Activated naive CD4-positive, alpha-beta T cell treated with anti-CD3 and anti-CD28 coated beads, Interleukin-2, amount 10 ng/mL, durations not matched to agents 7 days and 5 days (primary cell): ENCODE data around the gene NT5C1A.
A peak's percentile ranks its signal among the peaks of the same experiment; 100 is the strongest.

Experiments used
- CTCF ChIA-PET: fragments of 350-600 bp; sonication (Branson Sonifier 250); formaldehyde crosslinking; loops from one replicate; lab custom pipeline; 2021; ENCODE audit warnings: antibody characterized with exemption; lab: Charles Lee
- DNase-seq: peaks from one replicate; pipeline ENCODE4 v3.0.0-alpha.2; 2020
- H3K27ac Mint-ChIP-seq: one replicate; pipeline ENCODE4 v1.8.0; 2021; ENCODE audit warnings: mild to moderate bottlenecking, moderate library complexity, mixed read lengths
- H3K27me3 Mint-ChIP-seq: one replicate; pipeline ENCODE4 v1.8.0; 2021; ENCODE audit warnings: mild to moderate bottlenecking, mixed read lengths
- H3K36me3 Mint-ChIP-seq: one replicate; pipeline ENCODE4 v1.8.0; 2021; ENCODE audit warnings: mixed read lengths
- H3K4me1 Mint-ChIP-seq: one replicate; pipeline ENCODE4 v1.8.0; 2021; ENCODE audit warnings: mixed read lengths
- H3K4me3 Mint-ChIP-seq: one replicate; pipeline ENCODE4 v1.8.0; 2021; ENCODE audit warnings: mild to moderate bottlenecking, moderate library complexity, mixed read lengths
- H3K9me3 Mint-ChIP-seq: one replicate; pipeline ENCODE4 v1.8.0; 2021; ENCODE audit warnings: mixed read lengths

Gene NT5C1A

GRCh38 chr1:39696448-39696847 lies 24.5 kb upstream of the NT5C1A start:
- no peaks in the 10 kb centered on the region for H3K36me3 Mint-ChIP-seq

DNA sequence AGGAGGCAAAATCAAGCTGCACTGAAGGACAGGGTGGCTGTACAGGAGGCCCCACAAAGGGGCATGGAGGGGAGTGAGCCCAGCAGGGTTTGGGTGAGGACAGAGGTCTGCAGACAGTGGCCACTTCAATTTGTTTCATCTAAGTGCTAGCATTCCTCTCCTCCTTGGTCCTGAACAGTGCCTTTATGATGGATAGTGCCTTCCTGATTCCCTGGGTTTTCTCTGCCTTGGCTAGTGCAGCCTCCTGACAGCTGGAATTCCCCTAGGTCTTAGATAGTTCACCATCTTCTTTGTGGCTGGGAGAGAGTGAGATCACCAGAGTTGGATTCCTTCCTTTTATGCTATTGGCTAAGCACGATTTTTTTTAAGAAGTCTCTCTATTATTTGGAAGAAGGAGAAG lies 23.1 kb upstream of the NT5C1A start:
- Mint-ChIP-seq H3K4me3 (no peak overlapping the region), H3K27ac (no peak overlapping the region), H3K4me1 (peaks cover 26% of the 10 kb centered on the region), H3K36me3 (no peaks in the 10 kb centered on the region), H3K9me3 (no peaks in the 10 kb centered on the region), H3K27me3 (peaks cover 82% of the 10 kb centered on the region)
- CTCF ChIA-PET: interaction anchor here (5.8 kb wide), 1 partner anchor 37 kb away, joined by 18 read pairs; no protein-coding TSS in a partner anchor
- no peak for DNase-seq

More at GRCh38 chr1:39696448-39696847, 24.5 kb upstream of the NT5C1A start:
- no peak overlapping the region for H3K4me3 Mint-ChIP-seq
- H3K4me1 Mint-ChIP-seq: peaks cover 13% of the 10 kb centered on the region
- DNase-seq: no peak
- H3K9me3 Mint-ChIP-seq: no peaks in the 10 kb centered on the region
- CTCF ChIA-PET: interaction anchor here (1.9 kb wide), 1 partner anchor 24 kb away, joined by 5 read pairs; no protein-coding TSS in a partner anchor
- H3K27me3 Mint-ChIP-seq: peaks cover 77% of the 10 kb centered on the region
- H3K27ac Mint-ChIP-seq: no peak overlapping the region

DNA sequence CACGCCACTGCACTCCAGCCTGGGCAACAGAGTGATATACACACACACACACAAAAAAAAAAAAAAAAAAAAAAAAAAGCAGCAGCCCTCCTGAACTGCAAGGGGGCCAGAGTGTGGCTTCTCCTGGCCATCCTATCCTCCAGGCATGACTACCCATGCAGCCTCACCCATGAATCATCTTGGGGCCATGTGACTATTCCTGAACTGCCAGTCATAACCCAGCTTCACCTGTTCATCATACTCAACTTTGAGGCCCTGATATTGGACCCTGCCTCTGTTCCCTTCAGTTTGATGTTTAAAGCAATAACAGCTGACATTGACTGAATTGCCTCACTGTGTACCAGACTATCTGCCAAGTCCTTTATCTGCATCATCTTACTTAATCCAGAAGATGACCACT lies 22.1 kb upstream of the NT5C1A start:
- H3K9me3 Mint-ChIP-seq: no peaks in the 10 kb centered on the region
- no peak for DNase-seq
- no peak overlapping the region for H3K27ac Mint-ChIP-seq
- H3K27me3 Mint-ChIP-seq: peaks cover 87% of the 10 kb centered on the region
- H3K4me1 Mint-ChIP-seq: peaks cover 30% of the 10 kb centered on the region
- H3K4me3 Mint-ChIP-seq: no peak overlapping the region
- H3K36me3 Mint-ChIP-seq: no peaks in the 10 kb centered on the region
- CTCF ChIA-PET: interaction anchor here (2.0 to 5.8 kb wide), 2 partner anchors 36 to 40 kb away, joined by 6 to 18 read pairs; no protein-coding TSS in a partner anchor

DNA sequence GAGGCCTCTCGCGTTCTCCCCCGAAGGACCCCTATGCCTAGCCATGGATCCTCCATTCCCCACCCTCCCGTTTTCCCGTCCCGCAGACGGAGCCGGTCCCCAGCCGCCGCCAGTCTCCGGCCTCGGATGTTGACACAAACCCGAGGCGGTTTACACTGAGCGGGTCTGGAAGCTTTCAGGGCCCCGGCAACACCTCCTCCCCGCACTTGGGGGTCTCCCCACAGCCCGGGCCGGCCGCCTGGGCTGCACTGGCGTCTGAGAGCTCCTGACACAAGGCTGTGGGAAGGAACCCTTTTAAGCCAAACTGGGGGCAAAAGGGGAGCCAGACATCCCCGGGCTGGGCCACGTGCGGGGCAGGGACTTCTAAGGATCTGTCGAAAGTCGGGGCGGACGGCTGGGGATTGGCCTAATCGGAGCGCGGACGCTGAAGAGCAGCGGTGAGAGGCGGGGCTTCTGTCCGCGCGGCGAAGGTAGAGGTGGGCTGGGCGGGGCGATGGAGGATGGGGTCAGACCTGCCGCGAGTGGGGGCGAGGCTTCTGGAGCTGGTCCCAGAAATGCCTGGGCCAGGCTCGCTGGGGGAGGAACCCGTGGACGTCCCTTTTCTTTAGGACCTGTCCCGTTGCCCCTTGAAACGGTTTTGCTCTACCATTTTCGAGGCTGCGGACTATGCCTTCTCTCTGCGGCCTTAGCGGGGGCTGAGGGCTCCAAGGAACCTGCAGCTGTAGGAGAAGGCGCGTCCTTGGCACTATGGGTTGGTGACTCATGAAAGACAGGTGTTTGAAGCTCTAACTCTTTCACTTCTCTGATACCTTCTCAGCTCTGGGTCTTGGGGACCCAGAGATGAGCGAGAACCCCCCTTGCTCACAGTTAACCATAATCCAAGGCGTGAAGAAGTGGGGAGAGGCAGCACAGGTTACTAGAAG lies 20.5 kb upstream of the NT5C1A start:
- Mint-ChIP-seq H3K4me3 (peak overlapping the region; percentile 38), H3K9me3 (no peaks in the 10 kb centered on the region), H3K36me3 (no peaks in the 10 kb centered on the region), H3K27me3 (peaks cover 90% of the 10 kb centered on the region), H3K27ac (no peak overlapping the region), H3K4me1 (peaks cover 30% of the 10 kb centered on the region)
- CTCF ChIA-PET: interaction anchor here (1.3 to 5.8 kb wide), 4 partner anchors 20 to 86 kb away, joined by 4 to 18 read pairs (median 6); no protein-coding TSS in a partner anchor
- peak; percentile 42 for DNase-seq

DNA sequence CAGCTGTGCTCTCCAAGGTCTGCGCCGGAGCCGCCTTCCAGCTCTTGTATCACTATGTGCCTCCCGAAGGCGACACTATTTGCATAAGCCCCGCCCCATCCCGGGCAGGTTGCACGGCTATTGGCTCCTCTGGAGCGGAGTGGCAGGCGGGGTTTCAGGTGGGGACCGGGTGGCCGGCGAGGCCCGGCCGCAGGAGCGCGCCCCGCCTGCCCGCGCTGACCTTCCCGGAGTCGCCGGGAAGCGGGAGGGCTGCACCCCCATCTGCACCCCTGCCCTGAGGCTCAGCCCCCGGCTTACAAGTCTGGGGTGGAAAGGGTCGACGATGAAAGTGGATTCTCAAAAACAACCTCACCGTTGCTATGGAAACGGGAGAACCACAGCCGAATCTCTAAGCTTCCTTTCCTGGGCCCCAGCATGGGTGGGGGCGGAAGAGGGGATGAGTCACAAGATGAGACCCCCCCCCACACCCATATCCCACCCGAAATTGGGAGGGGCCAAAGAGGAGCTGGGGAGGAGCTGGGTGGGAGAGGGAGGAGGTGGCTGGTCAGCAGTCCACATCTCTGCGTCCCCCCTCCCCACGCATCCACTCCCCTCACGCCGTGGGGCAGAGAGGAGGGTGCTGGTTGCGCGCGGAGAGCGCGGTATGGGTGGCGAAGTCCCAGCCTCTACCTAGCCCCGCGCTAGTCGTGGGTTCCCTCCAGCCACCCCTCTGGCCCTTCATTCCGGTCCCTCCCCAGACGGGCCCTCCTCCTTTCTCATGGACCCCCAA lies 19.7 kb upstream of the NT5C1A start, which contains the start of gene HPCAL4:
Gene HPCAL4 (minus strand): TSS at position 51 of the 769 bp plus-strand sequence. CDS start 6,830 bp downstream, outside the sequence.
- Mint-ChIP-seq H3K27ac (no peak within 1 kb of the TSS), H3K36me3 (no peaks in the 10 kb centered on the region), H3K4me3 (peak within 1 kb of the TSS; percentile 77), H3K27me3 (peaks cover 91% of the 10 kb centered on the region), H3K4me1 (peaks cover 30% of the 10 kb centered on the region), H3K9me3 (no peaks in the 10 kb centered on the region)
- peak; percentile 93 for DNase-seq
- CTCF ChIA-PET: interaction anchor here (0.6 to 5.8 kb wide), 5 partner anchors 12 to 109 kb away, joined by 3 to 18 read pairs (median 3); no protein-coding TSS in a partner anchor

DNA sequence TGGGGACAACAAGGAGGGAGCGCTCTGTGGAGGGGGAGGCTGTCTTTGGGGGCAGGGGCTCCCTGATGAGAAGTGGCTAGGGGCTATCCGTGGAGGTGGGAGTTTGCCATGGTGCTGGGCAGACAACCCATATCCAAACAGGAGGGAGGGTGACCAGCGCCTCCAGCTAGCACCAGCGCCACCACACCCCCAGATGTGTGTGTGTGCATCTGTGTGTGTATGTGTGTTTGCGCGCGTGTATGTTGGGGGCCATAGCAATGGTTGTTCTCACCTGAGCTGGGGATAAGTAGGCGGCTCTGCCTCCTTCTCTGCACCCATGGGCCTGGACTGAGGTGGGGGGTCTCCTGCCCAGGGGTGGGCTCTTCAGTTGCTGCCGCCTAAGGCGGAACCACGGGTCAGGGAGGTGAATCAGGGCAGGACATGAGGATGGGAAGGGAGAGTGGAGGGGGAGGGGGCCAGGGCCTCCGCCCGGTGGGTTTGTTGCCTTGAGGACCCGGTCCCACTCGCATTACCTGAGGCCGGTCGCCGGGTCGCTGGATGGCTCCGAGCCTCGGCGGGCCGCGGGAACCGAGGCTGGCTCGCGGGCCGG lies 19.0 kb upstream of the NT5C1A start:
- CTCF ChIA-PET: interaction anchor here (0.6 to 5.8 kb wide), 6 partner anchors 10 to 110 kb away, joined by 3 to 18 read pairs (median 4); no protein-coding TSS in a partner anchor
- H3K27me3 Mint-ChIP-seq: peaks cover 93% of the 10 kb centered on the region
- no peak overlapping the region for H3K27ac Mint-ChIP-seq
- H3K36me3 Mint-ChIP-seq: no peaks in the 10 kb centered on the region
- H3K4me3 Mint-ChIP-seq: peak overlapping the region; percentile 77
- DNase-seq: peak; percentile 27
- H3K4me1 Mint-ChIP-seq: peaks cover 30% of the 10 kb centered on the region
- no peaks in the 10 kb centered on the region for H3K9me3 Mint-ChIP-seq

DNA sequence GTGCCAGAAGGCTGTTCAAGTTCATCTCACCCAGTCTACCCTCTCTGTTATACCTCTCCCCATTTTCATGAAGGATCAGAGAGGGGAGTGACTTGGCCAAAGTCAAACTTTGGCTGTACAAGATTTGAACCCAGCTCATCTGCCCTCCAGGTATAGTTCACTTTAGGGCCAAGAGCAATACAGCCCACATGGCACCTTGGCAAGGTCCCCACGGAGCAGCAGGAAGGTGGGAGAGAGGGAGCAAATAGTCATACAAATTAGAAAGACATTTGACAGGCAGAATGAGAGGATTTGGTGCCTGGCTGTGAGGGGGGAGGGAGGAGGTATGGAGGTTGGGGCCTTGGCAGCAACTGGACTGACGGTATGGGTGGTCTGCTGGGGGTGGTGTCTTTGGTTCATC lies 18.3 kb upstream of the NT5C1A start:
- Mint-ChIP-seq H3K27me3 (peaks cover 91% of the 10 kb centered on the region), H3K27ac (no peak overlapping the region), H3K36me3 (no peaks in the 10 kb centered on the region), H3K4me1 (peaks cover 30% of the 10 kb centered on the region), H3K4me3 (peak overlapping the region; percentile 77), H3K9me3 (no peaks in the 10 kb centered on the region)
- CTCF ChIA-PET: interaction anchor here (2.4 to 5.8 kb wide), 2 partner anchors 11 to 33 kb away, joined by 7 to 18 read pairs; no protein-coding TSS in a partner anchor
- no peak for DNase-seq

DNA sequence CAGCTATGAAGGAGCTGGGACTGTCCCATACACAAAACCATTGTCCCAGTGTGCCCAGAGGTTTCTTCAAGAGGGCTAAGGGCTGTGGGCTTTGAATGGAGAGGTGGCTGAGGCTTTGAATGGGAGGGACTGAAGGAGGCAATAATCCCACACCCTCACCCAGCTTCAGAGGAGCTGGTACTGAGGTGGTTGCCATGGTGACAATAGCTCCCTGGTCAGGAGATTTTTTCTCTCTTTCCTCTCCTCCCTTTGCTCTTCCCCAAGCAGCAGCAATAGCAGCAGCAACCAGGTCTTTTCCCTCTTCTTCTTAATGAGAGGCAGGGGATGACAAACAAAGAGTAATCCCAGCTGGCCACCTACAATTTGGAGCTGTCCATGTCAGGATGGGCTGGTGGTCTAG lies 17.7 kb upstream of the NT5C1A start:
- CTCF ChIA-PET: interaction anchor here (0.8 to 5.8 kb wide), 3 partner anchors 12 to 32 kb away, joined by 3 to 18 read pairs (median 7); no protein-coding TSS in a partner anchor
- no peaks in the 10 kb centered on the region for H3K9me3 Mint-ChIP-seq
- peaks cover 35% of the 10 kb centered on the region for H3K4me1 Mint-ChIP-seq
- no peak overlapping the region for H3K27ac Mint-ChIP-seq
- no peak overlapping the region for H3K4me3 Mint-ChIP-seq
- H3K36me3 Mint-ChIP-seq: peaks cover 2% of the 10 kb centered on the region
- peaks cover 91% of the 10 kb centered on the region for H3K27me3 Mint-ChIP-seq
- DNase-seq: no peak

DNA sequence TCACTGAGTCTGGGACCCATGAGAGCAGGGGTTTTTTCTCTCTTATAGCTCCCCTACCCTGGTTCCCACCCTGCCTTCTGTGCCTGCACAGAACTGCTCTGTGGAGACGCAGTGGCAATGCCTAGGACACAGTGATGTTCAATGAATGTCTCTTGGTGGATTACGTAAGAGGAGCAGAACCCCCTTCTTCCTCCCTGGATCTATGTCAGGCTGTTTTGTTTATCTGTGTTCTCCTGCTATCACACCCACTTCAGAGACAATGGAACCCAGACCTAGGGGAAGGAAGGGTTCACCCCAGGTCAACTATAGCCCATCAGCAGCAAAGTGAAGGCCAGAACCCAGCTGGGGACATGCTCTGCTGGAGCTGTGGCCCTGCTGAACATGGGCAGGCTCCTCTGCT lies 17.3 kb upstream of the NT5C1A start:
- no peaks in the 10 kb centered on the region for H3K9me3 Mint-ChIP-seq
- CTCF ChIA-PET: interaction anchor here (0.8 to 2.4 kb wide), 2 partner anchors 12 to 16 kb away, joined by 3 to 7 read pairs; no protein-coding TSS in a partner anchor
- H3K4me1 Mint-ChIP-seq: peaks cover 35% of the 10 kb centered on the region

DNA sequence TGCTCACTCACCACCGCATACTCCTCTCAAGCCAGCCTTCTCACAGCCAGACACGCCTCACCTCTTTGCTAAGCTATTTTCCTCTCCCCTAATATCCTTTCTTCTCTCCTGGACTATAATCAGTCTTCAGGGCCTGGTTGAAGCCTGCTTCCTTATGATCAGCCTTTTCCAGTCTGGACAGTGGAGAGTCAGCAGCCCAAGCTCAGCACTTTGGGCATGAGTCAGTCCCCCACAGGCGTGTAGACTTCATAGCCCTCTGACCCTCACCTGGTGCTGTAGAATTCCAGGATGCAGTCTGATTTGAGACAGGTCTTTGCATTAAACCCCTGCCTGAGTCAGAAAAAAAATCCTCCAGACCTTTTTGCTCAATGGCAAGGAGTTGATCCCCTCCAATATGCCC lies 16.8 kb upstream of the NT5C1A start:
- CTCF ChIA-PET: interaction anchor here (2.4 kb wide), 1 partner anchor 13 kb away, joined by 7 read pairs; no protein-coding TSS in a partner anchor
- no peak overlapping the region for H3K27ac Mint-ChIP-seq
- peaks cover 2% of the 10 kb centered on the region for H3K36me3 Mint-ChIP-seq
- no peak overlapping the region for H3K4me3 Mint-ChIP-seq
- no peaks in the 10 kb centered on the region for H3K9me3 Mint-ChIP-seq
- H3K27me3 Mint-ChIP-seq: peaks cover 91% of the 10 kb centered on the region
- peaks cover 38% of the 10 kb centered on the region for H3K4me1 Mint-ChIP-seq
- no peak for DNase-seq

More for the DNA sequence above, 17.3 kb upstream of the NT5C1A start:
- peaks cover 91% of the 10 kb centered on the region for H3K27me3 Mint-ChIP-seq
- H3K4me3 Mint-ChIP-seq: no peak overlapping the region
- DNase-seq: no peak
- peaks cover 2% of the 10 kb centered on the region for H3K36me3 Mint-ChIP-seq
- H3K27ac Mint-ChIP-seq: no peak overlapping the region

GRCh38 chr1:39687243-39687642 lies 15.3 kb upstream of the NT5C1A start:
- CTCF ChIA-PET: no interaction called here
- Mint-ChIP-seq H3K27me3 (peaks cover 92% of the 10 kb centered on the region), H3K27ac (no peak overlapping the region), H3K4me1 (peaks cover 33% of the 10 kb centered on the region), H3K9me3 (no peaks in the 10 kb centered on the region), H3K36me3 (peaks cover 2% of the 10 kb centered on the region), H3K4me3 (no peak overlapping the region)
- no peak for DNase-seq

- no peaks in the 10 kb centered on the region for H3K9me3 Mint-ChIP-seq
- H3K27me3 Mint-ChIP-seq: peaks cover 84% of the 10 kb centered on the region
- no peak overlapping the region for H3K27ac Mint-ChIP-seq
- peaks cover 30% of the 10 kb centered on the region for H3K4me1 Mint-ChIP-seq
- peaks cover 2% of the 10 kb centered on the region for H3K36me3 Mint-ChIP-seq
- no peak for DNase-seq
- no peak overlapping the region for H3K4me3 Mint-ChIP-seq
- CTCF ChIA-PET: interaction anchor here (1.5 kb wide), 1 partner anchor 15 kb away, joined by 3 read pairs; no protein-coding TSS in a partner anchor
Measured at GRCh38 chr1:39685071-39685470, 13.2 kb upstream of the NT5C1A start.

- Mint-ChIP-seq H3K36me3 (peaks cover 2% of the 10 kb centered on the region), H3K27me3 (peaks cover 81% of the 10 kb centered on the region), H3K27ac (no peak overlapping the region), H3K4me3 (no peak overlapping the region), H3K9me3 (no peaks in the 10 kb centered on the region), H3K4me1 (peaks cover 25% of the 10 kb centered on the region)
- no peak for DNase-seq
- CTCF ChIA-PET: interaction anchor here (1.5 kb wide), 1 partner anchor 14 kb away, joined by 3 read pairs; no protein-coding TSS in a partner anchor
Measured at GRCh38 chr1:39684313-39684664, 12.4 kb upstream of the NT5C1A start.
